Measurements from ENCODE around the gene AUTS2.

The AUTS2 gene

DNA sequence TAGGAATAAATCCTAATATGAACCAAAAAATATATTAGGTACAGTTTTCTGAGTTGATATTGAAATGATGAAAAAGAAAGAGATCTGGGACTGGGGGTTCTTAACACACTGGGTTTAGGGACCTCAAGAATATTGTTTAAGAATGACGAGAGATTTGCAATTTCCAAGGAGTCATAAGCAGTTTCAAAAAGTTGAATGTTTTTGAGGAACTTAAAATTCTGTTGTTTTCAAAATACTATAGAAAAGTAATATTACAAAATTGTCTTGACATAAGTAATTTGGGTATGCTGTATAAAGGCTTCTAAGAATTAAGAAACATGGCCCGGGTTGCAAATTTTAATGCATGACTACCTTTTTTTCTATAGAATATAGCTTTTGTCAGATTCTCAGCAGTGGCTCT is 88.1 kb downstream of the AUTS2 start:
- Histone ChIP-seq H3K36me3 (no peaks in the 10 kb centered on the region), H3K4me1 (ENCODE audit: control insufficient read depth in 1 of 2, insufficient read depth in 1 of 2, low read depth in 1 of 2, low read length in 1 of 2) (peaks cover 0 to 3% of the 10 kb centered on the region in 2 experiments), H3K4me3 (ENCODE audit: low read depth in 1 of 2, low read length in 1 of 2) (no peak overlapping the region), H3K27me3 (no peaks in the 10 kb centered on the region), H3K27ac (no peak overlapping the region), H3K9me3 (no peaks in the 10 kb centered on the region)
- no peak for TF ChIP-seq CTCF (IDR thresholded peaks at IDR 0.05)

GRCh38 chr7:69687739-69688433 is 89.6 kb downstream of the AUTS2 start:
- Histone ChIP-seq H3K27me3 (no peaks in the 10 kb centered on the region), H3K9me3 (no peaks in the 10 kb centered on the region), H3K27ac (no peak overlapping the region), H3K4me1 (ENCODE audit: control insufficient read depth in 1 of 2, insufficient read depth in 1 of 2, low read depth in 1 of 2, low read length in 1 of 2) (peaks cover 0 to 3% of the 10 kb centered on the region in 2 experiments), H3K4me3 (ENCODE audit: low read depth in 1 of 2, low read length in 1 of 2) (no peak overlapping the region), H3K36me3 (no peaks in the 10 kb centered on the region)
- TF ChIP-seq CTCF (IDR thresholded peaks at IDR 0.05): no peak

DNA sequence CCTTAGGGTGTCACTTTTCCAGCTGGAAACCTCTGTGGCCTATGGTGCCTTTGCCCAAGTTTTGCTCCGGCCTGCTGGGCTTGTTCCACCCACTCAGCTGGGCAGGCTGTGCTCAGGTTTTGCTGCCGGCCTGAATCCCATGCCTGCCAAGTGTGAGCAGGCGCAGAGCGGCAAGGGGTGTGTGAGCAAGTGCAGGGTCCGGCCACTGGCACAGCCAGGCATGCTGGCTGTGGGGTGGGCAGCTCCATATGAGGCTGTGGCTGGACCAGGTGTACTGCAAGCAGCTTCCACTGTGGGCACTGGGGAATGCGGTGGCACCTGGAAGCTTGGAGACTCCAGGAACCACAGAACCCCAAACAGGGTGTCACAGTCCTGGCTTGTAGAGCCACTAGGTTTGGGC is 92.1 kb downstream of the AUTS2 start:
- Histone ChIP-seq H3K4me3 (ENCODE audit: low read depth in 1 of 2, low read length in 1 of 2) (no peak overlapping the region), H3K27me3 (no peaks in the 10 kb centered on the region), H3K4me1 (ENCODE audit: control insufficient read depth in 1 of 2, insufficient read depth in 1 of 2, low read depth in 1 of 2, low read length in 1 of 2) (no peaks in the 10 kb centered on the region), H3K36me3 (no peaks in the 10 kb centered on the region), H3K27ac (no peak overlapping the region), H3K9me3 (no peaks in the 10 kb centered on the region)
- no peak for TF ChIP-seq CTCF (IDR thresholded peaks at IDR 0.05)

GRCh38 chr7:69691327-69691726 is 93.1 kb downstream of the AUTS2 start:
- no peaks in the 10 kb centered on the region for H3K4me1 ChIP-seq (ENCODE audit: control insufficient read depth in 1 of 2, insufficient read depth in 1 of 2, low read depth in 1 of 2, low read length in 1 of 2)
- no peaks in the 10 kb centered on the region for H3K36me3 ChIP-seq
- no peak overlapping the region for H3K27ac ChIP-seq
- no peak overlapping the region for H3K4me3 ChIP-seq (ENCODE audit: low read depth in 1 of 2, low read length in 1 of 2)
- H3K27me3 ChIP-seq: no peaks in the 10 kb centered on the region
- H3K9me3 ChIP-seq: no peaks in the 10 kb centered on the region
- TF ChIP-seq CTCF (IDR thresholded peaks at IDR 0.05): no peak

- Histone ChIP-seq H3K27ac (no peak overlapping the region), H3K9me3 (no peaks in the 10 kb centered on the region), H3K4me3 (ENCODE audit: low read depth in 1 of 2, low read length in 1 of 2) (no peak overlapping the region), H3K36me3 (no peaks in the 10 kb centered on the region), H3K27me3 (no peaks in the 10 kb centered on the region), H3K4me1 (ENCODE audit: control insufficient read depth in 1 of 2, insufficient read depth in 1 of 2, low read depth in 1 of 2, low read length in 1 of 2) (no peaks in the 10 kb centered on the region)
- no peak for TF ChIP-seq CTCF (IDR thresholded peaks at IDR 0.05)
These were observed 93.5 kb downstream of the AUTS2 start for GRCh38 chr7:69691734-69692133.

Data from neutrophil (primary cell).